ENCODE data around the gene CALU.

CALU gene

DNA sequence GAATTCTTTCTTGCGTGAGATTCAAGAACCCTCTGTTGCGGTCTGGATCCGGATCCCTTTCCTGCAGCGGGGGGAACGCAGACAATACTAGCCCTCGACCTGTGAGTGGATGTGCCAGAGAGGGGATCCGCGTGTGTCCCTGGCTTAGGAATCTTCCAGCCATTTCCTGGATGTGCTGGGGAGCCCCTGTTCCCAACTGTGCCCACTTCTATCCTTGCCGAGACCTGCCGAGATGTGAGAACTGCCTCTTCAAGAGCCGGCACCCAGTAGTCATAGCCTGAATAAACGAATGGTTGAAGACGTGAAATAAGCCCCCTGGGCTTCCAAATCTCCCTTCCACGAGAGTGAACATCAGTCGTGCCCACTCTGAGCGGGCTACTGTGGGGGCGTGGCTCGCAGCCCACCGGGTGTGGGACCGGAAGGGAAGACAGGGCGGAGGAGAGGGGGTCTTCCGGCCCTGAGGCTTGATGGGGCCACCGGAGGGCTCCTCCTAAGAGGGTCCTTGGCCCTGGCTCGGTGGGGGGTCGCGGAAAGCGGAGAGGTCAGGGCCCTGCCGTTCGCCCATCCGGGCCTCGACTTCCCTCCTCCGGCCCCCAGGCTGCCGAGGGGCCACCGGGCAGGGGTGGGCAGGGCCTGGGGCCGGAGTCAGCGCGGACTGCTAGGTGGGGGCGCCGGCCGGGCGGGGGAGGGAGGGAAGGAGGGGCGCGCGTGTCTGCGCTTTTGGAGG lies 51.3 kb downstream of the CALU start:
- no peak for DNase-seq

DNA sequence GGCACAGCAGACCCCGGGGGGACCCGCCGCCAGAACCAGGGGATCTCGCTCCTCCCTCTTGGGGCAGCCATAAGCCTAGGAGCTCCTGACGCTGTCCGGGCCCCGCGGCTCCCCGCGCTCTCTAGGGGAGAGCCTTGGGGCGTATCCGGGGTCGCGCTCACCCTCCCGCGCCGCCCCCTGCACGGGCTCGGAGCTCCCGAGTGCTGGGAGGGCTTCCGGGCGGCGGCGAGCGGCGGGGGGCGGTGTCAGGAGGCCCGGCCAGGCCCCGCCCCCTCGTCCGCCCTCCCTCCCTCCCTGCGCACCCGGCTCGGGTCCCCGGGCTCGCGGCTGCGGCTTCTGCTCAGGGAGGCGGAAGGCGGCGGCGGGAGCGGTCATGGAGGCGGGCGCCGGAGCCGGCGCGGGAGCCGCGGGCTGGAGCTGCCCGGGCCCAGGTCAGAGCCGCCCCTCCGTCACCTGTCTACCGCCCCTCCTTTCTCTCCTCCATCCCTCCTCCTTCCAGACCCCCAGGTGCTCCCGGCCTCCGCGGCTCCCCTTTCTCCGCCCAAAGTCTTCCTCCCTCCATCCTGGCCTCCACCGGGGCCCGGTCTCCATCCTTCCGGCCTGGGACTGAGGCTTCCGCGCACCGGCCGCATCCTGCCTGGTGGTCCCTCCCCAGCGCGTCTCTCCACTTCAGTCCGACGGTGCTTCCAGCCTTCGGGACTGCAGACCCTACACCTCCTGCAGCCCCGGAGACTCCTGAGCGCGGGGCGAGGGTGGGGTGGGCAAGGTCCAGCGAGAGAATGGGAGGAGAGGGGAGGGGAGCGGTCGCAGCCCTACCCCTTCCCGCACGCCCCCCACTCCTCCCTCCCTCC lies 52.2 kb downstream of the CALU start, which contains the start of gene CCDC136:
Gene CCDC136, plus strand, starts transcription at position 848 of the 851 bp plus-strand sequence. CDS start 444 bp downstream, outside the sequence.
- DNase-seq = peak; percentile 76

- no peak for DNase-seq
These were observed 52.8 kb downstream of the CALU start for GRCh38 chr7:128791972-128792327.

DNA sequence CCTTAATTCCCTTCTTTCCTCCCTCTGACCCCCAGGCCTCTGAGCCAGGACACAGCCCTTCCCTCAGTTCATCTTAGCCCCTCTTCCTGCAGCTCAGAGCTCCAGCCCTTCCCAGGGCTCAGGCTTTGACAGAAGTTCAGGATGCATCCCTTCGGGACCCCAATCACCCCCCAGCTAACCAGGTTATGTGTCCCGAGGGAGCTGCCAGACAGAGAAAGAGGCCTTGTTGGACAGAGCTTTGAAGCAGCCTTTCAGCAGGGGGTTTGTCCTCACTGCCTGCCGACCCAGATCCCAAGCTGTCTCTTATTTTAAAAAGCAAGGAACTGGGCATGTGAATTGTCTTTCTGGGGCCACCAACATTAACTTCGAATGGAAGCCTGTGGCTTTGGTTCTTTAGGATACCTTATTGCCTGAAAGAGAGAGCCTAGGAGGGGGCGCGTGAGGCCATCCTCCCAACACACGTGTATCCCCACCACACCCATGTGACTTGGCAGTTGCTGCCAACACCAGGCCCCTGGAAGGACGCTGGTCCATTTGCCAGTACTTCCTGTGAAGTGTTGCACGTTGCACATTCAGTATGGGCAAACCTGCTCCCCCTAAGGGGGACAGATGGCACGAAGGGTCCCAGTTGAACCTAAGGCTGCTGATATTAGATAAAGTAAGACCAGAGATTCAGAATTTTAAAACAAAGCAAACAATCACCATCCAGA lies 53.5 kb downstream of the CALU start:
- DNase-seq = no peak

- DNase-seq = no peak
These were observed 54.0 kb downstream of the CALU start for GRCh38 chr7:128793181-128793547.

DNA sequence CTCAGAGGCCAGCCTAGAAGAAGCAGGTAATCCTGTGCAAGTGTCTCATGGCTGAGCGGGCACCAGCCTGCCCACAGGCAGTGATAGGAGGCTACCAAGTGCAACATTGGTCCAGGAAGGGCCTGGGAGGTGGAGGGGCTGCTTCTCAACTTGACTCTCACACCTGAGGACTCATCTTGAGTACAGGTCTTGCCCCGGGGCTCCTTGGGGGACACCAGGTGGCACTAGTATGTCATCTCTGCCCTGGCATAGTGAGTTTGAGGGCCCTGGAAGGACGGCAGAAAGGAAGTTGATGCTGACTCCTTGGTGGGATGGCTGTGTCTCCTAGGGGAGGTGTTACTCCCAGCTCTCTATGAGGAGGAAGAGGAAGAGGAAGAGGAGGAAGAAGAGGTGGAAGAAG lies 54.9 kb downstream of the CALU start:
- peak; percentile 30 for DNase-seq

- DNase-seq = no peak
These were observed 55.3 kb downstream of the CALU start for GRCh38 chr7:128794436-128794835.

GRCh38 chr7:128795129-128795528 lies 56.0 kb downstream of the CALU start:
- no peak for DNase-seq

GRCh38 chr7:128796327-128796726 lies 57.2 kb downstream of the CALU start:
- DNase-seq = no peak

DNA sequence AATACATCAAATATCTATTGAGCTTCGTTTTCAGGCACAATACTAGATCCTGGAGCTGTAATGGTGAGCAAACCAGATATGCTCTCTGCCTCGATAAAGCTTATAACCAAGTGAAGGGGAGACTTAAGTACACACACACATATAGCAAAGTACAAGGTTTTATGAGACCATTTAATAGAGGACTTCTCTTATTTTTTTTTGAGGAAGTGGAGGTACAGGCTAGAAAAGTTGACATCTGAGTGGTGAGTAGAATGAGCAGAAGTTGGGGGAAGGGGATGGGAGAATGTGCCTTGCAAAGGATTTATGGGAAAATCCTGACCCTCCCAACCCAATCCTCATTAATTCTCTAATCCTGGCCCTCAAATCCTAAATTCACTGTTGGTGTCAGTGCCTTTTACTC lies 60.3 kb downstream of the CALU start:
- DNase-seq = no peak

GRCh38 chr7:128800567-128800966 lies 61.4 kb downstream of the CALU start:
- DNase-seq = peak; percentile 9

- DNase-seq = no peak
These were observed 61.8 kb downstream of the CALU start for GRCh38 chr7:128801003-128801402.

DNA sequence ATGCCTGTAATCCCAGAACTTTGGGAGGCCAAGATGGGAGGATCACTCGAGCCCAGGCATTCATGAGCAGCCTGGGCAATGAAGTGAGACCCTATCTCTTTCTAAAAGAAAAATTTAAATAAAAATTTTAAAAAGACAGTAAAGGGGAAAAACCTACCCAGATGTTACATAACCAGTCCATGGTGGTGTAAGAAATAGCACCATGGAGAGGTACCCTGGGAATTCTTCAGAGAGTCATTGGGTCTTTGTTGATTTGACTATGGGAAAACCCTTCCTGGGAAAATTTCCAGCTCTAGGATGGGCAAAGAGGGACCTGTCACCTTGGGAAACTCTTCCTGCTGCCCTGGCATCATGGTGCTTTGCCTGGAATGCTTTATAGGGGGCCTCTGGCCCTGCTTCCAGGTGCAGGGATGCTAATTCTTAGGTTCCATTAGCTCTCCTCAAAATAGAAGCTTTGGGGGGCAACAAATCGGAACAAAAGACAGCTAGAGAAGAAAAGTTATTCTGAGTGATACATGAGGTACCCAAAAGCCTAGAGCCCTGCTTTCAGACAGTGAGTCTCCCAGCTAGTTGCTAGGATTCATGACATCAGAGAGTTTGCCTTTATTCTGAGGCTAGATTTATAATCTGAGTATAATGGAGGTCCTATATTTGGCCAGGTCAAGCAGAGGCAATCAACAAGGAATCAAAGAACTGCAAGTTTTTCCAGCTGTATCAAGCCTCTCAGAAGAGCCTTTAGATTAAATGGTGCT lies 62.7 kb downstream of the CALU start:
- DNase-seq = no peak

- DNase-seq = no peak
These were observed 65.3 kb downstream of the CALU start for GRCh38 chr7:128804484-128804883.

- DNase-seq = no peak
These were observed 66.1 kb downstream of the CALU start for GRCh38 chr7:128805225-128805624.

DNA sequence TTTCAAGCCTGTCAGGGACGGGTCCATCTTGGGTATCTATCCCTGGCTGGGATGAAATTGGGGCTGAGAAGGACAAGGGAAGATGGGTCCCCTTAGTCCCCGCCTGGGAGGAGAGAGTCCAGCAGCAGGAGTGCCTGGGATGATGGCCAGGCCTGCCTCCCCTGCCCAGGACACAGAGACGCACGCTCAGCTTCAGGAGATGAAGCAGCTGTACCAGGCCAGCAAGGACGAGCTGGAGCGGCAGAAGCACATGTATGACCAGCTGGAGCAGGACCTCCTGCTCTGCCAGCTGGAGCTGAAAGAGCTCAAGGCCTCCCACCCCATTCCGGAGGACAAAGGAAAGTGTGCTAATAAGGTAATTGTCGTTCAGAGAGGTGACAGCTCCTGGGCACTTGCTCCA lies 68.0 kb downstream of the CALU start:
- no peak for DNase-seq

DNA sequence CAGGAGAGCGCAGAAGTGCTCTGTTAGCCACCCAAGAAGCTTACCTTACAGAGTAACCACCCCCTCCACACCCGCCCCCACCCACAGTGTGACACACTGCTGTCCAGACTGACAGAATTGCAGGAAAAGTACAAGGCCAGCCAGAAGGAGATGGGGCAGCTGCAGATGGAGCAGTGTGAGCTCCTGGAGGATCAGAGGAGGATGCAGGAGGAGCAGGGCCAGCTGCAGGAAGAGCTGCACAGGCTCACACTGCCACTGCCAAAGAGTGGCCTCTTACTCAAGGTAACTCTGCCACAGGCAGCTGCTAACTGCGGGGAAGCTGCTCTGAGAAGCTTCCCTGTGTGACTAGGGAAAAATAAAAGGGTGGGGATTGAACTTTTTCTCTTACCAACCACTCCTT lies 70.2 kb downstream of the CALU start:
- DNase-seq = no peak

GRCh38 chr7:128810473-128810872 lies 71.3 kb downstream of the CALU start:
- DNase-seq = no peak

DNA sequence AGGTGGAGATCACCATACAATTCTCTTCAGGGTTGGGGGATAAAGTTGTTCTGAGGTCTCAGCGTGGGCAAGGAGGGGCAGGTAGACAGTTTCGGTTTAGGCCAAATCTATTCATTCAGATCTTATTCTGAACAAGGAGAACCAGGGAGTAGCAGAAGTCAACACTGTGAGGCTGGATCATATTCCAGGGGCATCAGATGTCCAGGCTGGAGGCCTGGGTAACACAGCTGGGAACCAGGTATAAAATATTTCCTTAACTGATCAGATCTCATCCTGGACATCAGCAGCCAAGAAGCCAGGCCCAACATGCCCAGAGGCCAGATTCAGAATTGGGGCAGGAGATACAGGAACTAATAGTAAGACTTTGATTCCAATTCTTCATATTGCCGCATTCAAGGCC lies 71.8 kb downstream of the CALU start:
- no peak for DNase-seq

- DNase-seq = no peak
These were observed 72.7 kb downstream of the CALU start for GRCh38 chr7:128811631-128812430.

DNA sequence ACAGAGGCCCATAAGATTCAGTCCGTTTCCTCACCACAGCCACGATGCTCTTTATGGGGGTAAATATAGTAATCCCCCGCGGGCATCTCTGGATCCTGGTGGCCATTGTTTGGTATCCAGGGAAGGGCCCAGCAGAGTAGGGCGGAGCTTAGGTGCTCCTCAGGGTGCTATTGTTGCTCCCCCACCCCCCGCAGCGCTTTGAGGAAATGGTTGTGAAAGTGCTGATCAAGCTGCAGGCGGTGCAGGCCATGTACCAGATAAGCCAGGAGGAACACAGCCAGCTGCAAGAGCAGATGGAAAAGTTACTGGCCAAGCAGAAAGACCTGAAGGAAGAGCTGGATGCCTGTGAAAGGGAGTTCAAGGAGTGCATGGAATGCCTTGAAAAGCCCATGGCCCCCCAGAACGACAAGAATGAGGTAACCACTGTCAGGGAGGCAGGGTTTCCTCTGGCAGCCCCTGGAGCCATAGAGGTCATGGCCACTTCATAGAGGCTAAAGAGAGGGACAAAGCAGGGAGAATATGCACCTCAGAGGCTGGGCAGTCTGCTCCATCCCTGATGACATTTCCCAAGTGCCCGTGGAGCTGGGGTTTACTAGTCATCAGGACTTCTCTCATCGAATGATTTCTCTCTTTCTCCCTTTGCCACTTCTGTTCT lies 73.5 kb downstream of the CALU start:
- DNase-seq = no peak

GRCh38 chr7:128814499-128814898 lies 75.3 kb downstream of the CALU start:
- DNase-seq = no peak

Measured in activated CD4-positive, alpha-beta T cell treated with anti-CD3 and anti-CD28 coated beads, Interleukin-2, Interleukin-6, amounts not matched to agents 100 ng/mL and 50 ng/mL, durations not matched to agents 16 hours and 8 hours (primary cell).